GM12872 (cell line): ENCODE results near the gene LIMA1.

Experiments used
- TF ChIP-seq, protein P1 (sequence below): IDR thresholded peaks from 3 replicates; pipeline ENCODE4 v1.5.1; 2011; ENCODE audit warnings: low read depth, mild to moderate bottlenecking, low read length, moderate library complexity; ENCODE audit not compliant: insufficient read depth

LIMA1 gene

DNA sequence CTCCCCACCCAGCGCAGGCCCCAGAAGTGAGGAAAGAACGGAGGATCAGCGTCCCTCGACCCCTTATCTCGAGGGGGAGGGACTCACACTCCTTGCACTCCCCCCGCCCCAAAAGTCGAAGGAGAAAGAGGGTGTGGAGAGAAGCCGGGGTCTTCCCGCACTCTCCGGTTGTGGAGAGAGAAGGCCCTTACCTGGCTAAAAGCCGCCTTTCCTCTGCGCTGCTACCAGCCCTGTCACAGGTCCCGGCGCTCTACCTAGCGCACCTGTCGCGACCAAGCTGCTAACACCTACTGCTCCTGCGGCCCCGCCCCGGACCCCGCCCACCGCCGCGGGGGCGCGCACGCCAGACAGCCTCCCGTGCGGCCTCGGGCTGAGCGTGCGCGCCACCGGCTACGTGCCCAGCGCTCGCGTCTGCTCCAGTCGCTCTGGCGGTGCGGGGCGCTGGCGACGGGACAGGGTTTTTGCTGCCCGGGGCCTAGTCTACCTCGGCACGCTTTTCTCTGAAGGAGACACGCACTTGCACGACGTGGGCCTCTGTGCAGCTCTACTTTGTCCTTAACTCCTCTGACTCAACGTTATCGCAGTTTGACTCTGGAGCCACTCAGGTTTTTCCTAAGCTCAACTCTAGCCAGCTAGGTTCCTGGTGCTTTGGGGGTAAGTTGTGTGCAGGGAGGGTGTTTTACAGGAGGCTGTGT lies at the start of gene LIMA1:
TSS of gene LIMA1 (minus strand) at position 292 of the 695 bp plus-strand sequence. CDS start 34,769 bp downstream, outside the sequence.
- TF ChIP-seq, protein P1, sequence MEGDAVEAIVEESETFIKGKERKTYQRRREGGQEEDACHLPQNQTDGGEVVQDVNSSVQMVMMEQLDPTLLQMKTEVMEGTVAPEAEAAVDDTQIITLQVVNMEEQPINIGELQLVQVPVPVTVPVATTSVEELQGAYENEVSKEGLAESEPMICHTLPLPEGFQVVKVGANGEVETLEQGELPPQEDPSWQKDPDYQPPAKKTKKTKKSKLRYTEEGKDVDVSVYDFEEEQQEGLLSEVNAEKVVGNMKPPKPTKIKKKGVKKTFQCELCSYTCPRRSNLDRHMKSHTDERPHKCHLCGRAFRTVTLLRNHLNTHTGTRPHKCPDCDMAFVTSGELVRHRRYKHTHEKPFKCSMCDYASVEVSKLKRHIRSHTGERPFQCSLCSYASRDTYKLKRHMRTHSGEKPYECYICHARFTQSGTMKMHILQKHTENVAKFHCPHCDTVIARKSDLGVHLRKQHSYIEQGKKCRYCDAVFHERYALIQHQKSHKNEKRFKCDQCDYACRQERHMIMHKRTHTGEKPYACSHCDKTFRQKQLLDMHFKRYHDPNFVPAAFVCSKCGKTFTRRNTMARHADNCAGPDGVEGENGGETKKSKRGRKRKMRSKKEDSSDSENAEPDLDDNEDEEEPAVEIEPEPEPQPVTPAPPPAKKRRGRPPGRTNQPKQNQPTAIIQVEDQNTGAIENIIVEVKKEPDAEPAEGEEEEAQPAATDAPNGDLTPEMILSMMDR = peak; percentile 56; the same call in 2 of the 3 replicates

GRCh38 chr12:50331745-50332144 lies 48.4 kb upstream of the LIMA1 start:
- TF ChIP-seq, protein P1 = no peak

DNA sequence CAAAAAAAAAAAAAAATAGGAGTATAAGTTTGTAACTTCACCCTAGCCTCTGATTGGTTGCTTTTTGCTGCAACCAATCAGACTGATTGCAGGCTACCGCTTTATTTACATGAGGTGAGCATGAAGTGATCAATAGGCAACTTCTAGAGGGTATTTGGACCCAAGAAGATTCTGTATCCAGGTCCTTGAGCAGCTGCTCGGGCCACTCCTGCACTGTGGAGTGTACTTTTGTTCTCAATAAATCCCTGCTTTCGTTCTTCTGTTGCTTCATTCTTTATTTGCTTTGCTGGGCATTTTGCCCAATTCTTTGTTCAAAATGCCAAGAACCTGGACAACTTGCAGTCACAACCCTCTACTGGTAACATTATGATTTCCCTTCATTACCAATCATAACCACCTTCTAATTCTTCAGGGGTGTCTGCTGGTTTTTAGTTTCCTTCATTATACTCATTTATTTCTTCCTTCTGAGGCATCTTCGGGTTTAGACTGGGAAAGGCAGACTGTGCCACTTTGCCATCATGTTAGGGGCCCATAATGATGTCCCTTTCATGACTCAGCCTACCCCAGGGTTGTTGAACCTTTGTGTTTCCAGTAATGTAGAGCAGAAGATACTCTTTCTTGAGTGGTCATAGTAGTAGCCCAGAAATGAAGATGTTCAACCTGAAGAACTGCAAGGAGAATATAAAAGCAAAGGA lies 43.4 kb upstream of the LIMA1 start:
- TF ChIP-seq, protein P1 = no peak

DNA sequence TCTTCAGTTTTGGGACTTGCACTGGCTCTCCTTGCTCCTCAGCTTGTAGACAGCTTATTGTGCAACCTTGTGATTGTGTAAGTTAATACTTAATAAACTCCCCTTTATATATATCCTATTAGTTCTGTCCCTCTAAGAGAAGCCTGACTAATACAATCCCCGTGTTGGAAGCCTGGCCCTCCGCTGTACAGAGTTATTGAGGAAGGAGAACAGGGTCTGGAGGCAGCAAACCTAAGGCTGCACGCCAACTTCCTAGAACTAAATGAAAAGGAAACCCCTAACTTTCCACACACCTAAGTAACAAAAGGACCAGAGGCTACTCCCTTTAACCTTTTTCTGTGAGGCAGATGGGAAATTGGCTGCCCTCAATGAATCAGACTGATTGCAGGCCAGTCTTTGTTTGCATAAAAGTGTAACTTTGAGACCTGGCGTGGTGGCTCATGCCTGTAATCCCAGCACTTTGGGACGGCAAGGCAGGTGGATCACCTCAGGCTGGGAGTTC lies 42.6 kb upstream of the LIMA1 start:
- TF ChIP-seq, protein P1 = no peak

DNA sequence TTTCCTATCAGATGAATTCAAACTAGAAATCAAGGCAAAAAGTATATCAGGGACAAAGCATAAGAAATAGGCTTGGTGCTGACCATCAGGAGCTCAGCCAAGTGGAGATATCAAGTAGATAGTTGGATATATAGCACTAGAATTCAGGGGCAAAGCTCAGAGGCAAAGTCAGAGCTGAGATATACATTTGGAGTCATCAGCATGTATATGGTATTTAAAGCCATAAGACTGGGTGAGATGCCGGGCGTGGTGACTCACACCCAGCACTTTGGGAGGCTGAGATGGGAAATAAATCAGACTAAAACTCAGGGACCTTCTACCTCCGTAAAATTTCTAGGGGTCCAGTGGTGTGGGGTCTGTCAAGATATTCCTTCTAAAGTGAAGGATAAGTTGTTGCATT lies 38.9 kb upstream of the LIMA1 start:
- TF ChIP-seq, protein P1 = no peak

- TF ChIP-seq, protein P1 = no peak
These were observed 33.9 kb upstream of the LIMA1 start for GRCh38 chr12:50317203-50317602.

DNA sequence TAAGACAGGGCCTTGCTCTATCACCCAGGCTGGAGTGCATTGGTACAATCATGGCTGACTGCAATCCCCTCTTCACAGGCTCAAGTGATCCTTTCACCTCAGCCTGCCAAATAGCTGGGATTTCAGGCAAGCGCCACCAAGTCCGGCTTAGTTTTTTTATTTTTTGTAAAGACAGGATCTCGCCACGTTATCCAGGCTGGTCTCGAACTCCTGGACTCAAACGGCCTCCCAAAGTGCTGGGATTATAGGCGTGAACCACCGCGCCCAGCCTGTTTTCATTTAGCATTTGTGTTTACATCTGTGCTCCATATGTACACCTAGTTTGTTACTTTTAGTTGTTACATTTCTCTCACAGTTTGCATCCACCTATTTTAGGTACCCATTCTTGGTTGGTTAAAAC lies 32.5 kb upstream of the LIMA1 start:
- TF ChIP-seq, protein P1 = no peak
